Fibroblast of lung (primary cell): ENCODE data around the gene ACTL6B. TPM values are rescaled to one million over a fixed set of nuclear protein-coding genes. Genes with fewer than 3 reads are reported as not detected.

ENCODE experiments used
- DNase-seq, 2 donors: peaks; one replicate each; pipeline versions ENCODE4 v3.0.0 to v3.0.0-alpha.2; 2010; ENCODE audit warnings: low read depth in 2 of 2
- H2AFZ ChIP-seq: 2 replicates; pipeline ENCODE4 v1.5.1; 2012; ENCODE audit warnings: low read length, control low read depth, inconsistent platforms
- H3K27ac ChIP-seq: 2 replicates; pipeline ENCODE4 v1.5.1; 2011; ENCODE audit warnings: low read length, control low read depth; ENCODE audit not compliant: insufficient read depth
- H3K27me3 ChIP-seq: 2 replicates; pipeline ENCODE4 v1.5.1; 2011; ENCODE audit warnings: mild to moderate bottlenecking, low read length; ENCODE audit not compliant: control insufficient read depth, insufficient read depth
- H3K36me3 ChIP-seq: 2 replicates; pipeline ENCODE4 v1.5.1; 2011; ENCODE audit warnings: low read length; ENCODE audit not compliant: control insufficient read depth, insufficient read depth
- H3K4me1 ChIP-seq: 2 replicates; pipeline ENCODE4 v1.5.1; 2011; ENCODE audit warnings: low read length; ENCODE audit not compliant: control insufficient read depth, insufficient read depth; ENCODE audit errors: extremely low read depth
- H3K4me2 ChIP-seq: 2 replicates; pipeline ENCODE4 v1.5.1; 2011; ENCODE audit warnings: low read length, control low read depth; ENCODE audit not compliant: insufficient read depth; ENCODE audit errors: extremely low read depth
- H3K4me3 ChIP-seq, 4 experiments: fragments of 200-600 bp in 1 of 4; sonication (generic) in 1 of 4; replicated peaks in 1 of 4; 2 replicates each; pipeline ENCODE4 v1.5.1; 2011 to 2016; ENCODE audit warnings: low read length in 4 of 4, low read depth in 3 of 4, mild to moderate bottlenecking in 3 of 4, control low read depth in 2 of 4, inconsistent platforms in 1 of 4, mixed read lengths in 1 of 4; ENCODE audit not compliant: insufficient read depth in 1 of 4; ENCODE audit errors: control extremely low read depth in 1 of 4
- H3K79me2 ChIP-seq: 2 replicates; pipeline ENCODE4 v1.5.1; 2012; ENCODE audit warnings: mild to moderate bottlenecking, low read length, inconsistent platforms; ENCODE audit not compliant: control insufficient read depth, insufficient read depth
- H3K9ac ChIP-seq: 2 replicates; pipeline ENCODE4 v1.5.1; 2011; ENCODE audit warnings: mild to moderate bottlenecking, low read length, control low read depth; ENCODE audit not compliant: insufficient read depth
- H3K9me3 ChIP-seq: 2 replicates; pipeline ENCODE4 v1.5.1; 2012; ENCODE audit warnings: low read depth, low read length; ENCODE audit not compliant: control insufficient read depth, insufficient read depth
- H4K20me1 ChIP-seq: 2 replicates; pipeline ENCODE4 v1.5.1; 2011; ENCODE audit warnings: low read length; ENCODE audit not compliant: control insufficient read depth, insufficient read depth; ENCODE audit errors: extremely low read depth
- EZH2 ChIP-seq: IDR thresholded peaks from 2 replicates; pipeline ENCODE4 v1.5.1; 2012; ENCODE audit warnings: low read length, control low read depth, mild to moderate bottlenecking; ENCODE audit errors: missing control alignments
- polyA plus RNA-seq, 2 donors: library from polyadenylated mRNA; depleted of rRNA in 1 of 2; stranded (reverse) in 1 of 2; unstranded in 1 of 2; fragments of >200 nt; gene quantifications; 2 replicates each; pipeline ENCODE4 v1.2.1, GENCODE V29; 2011 to 2012; ENCODE audit warnings: missing spikeins in 1 of 2
- total RNA-seq: library from RNA; depleted of rRNA; stranded (reverse); fragments of >200 nt; gene quantifications from 2 replicates; pipeline ENCODE4 v1.2.1, GENCODE V29; 2014
- TF ChIP-seq, protein P1 (sequence below), 2 donors: IDR thresholded peaks in 1 of 2; conservative IDR thresholded peaks in 1 of 2; 1 replicate in 1 of 2; 2 replicates in 1 of 2; pipeline ENCODE4 v1.5.1; 2011 to 2012; ENCODE audit warnings: low read length in 2 of 2, control low read depth in 1 of 2, inconsistent platforms in 1 of 2, low read depth in 1 of 2, mild to moderate bottlenecking in 1 of 2

ACTL6B gene
- total and polyA plus RNA-seq, 2 donors (not counting 1 experiment from before 2014, with no cell fraction given), result not detected

DNA sequence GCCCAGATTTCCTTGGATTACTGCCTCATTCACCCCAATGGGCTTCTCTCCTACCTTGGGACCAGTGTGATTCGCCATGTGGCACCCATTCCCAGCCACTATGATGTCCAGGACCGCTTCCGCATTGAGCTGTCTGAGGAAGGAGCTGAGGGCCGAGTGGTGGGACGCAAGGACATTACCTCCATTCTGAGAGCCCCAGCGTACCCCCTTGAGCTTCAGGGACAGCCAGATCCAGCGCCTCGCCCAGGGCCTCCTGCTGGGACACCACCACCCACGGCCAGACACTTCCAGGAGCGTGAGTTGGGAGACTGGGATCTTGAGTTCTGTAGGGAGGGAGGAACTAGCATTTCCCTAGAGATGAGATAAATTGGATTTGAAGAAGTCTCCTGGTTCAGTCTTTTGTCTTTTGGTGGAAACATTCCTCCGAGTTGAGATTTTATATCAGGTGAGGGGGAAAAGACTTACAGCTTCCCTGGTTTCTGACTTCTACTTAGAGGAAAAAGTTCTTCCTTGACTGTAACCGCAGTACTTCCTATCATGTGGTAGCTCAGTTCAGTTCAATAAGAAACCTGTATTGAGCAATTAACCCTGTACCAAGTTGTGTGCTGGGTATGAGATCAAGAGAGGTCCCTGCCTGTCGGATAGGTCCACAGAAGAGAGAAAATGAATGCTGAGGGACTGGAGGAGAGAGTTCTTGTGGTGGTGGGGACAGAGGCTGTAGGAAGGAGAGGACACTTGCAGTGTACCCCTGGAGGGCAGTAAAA, 42.7 kb downstream of the ACTL6B start:
- DNase-seq, result no peak
- no peak for TF ChIP-seq EZH2
- TF ChIP-seq, protein P1, sequence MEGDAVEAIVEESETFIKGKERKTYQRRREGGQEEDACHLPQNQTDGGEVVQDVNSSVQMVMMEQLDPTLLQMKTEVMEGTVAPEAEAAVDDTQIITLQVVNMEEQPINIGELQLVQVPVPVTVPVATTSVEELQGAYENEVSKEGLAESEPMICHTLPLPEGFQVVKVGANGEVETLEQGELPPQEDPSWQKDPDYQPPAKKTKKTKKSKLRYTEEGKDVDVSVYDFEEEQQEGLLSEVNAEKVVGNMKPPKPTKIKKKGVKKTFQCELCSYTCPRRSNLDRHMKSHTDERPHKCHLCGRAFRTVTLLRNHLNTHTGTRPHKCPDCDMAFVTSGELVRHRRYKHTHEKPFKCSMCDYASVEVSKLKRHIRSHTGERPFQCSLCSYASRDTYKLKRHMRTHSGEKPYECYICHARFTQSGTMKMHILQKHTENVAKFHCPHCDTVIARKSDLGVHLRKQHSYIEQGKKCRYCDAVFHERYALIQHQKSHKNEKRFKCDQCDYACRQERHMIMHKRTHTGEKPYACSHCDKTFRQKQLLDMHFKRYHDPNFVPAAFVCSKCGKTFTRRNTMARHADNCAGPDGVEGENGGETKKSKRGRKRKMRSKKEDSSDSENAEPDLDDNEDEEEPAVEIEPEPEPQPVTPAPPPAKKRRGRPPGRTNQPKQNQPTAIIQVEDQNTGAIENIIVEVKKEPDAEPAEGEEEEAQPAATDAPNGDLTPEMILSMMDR (conservative IDR thresholded peaks at IDR 0.05 in 1 of 2, IDR thresholded peaks at IDR 0.05 in 1 of 2; ENCODE audit: low read depth in 1 of 2, low read length in 2 of 2), result no peak
- Histone ChIP-seq H3K36me3 (no peaks in the 10 kb centered on the region), H3K79me2 (no peaks in the 10 kb centered on the region), H3K27me3 (no peaks in the 10 kb centered on the region), H3K9me3 (no peaks in the 10 kb centered on the region), H3K4me3 (peak overlapping the region in 2 of 4 experiments; percentile 88 to 89), H2AFZ (no peak overlapping the region), H3K27ac (no peak overlapping the region), H3K9ac (no peak overlapping the region), H3K4me1 (no peaks in the 10 kb centered on the region), H4K20me1 (no peaks in the 10 kb centered on the region), H3K4me2 (peak overlapping the region; percentile 73)

DNA sequence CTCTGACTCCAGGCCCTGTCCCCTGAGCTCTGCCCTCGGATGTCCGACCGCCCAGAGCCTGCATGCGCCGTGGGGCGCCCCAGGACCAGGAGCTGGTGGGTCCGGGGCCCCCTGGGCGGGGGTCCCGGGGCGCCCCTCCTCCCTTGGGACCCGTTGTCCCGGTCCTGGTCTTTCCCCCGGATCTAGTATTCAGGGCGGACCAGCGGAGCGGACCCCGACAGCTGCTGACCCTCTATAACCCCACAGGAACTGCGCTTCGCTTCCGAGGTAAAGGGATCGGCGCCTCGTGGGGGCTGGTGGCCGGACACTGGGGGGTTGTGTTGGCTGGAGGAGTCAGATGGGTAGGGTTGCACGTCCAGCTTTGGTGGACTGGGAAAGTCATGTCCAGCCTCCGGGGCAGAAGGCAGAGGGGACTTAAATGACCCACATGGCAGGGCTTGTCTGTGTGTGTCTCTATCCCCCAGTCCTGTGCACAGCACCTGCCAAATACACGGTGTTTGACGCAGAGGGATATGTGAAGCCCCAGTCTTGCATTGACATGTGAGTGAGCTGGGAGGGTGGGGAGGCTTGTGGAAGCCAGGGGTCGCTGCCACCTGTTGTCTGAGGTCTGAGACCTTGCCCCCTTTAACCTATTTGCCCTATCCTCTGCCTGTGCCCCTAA, 43.4 kb downstream of the ACTL6B start:
- DNase-seq, result no peak
- Histone ChIP-seq H3K27ac (no peak overlapping the region), H3K36me3 (peaks cover 2% of the 10 kb centered on the region), H4K20me1 (no peaks in the 10 kb centered on the region), H3K4me1 (no peaks in the 10 kb centered on the region), H3K4me2 (peak overlapping the region; percentile 73), H3K79me2 (no peaks in the 10 kb centered on the region), H3K4me3 (peak overlapping the region; percentile 57 to 89 (median 80)), H2AFZ (peak overlapping the region; percentile 43), H3K9ac (peak overlapping the region; percentile 60), H3K27me3 (no peaks in the 10 kb centered on the region), H3K9me3 (no peaks in the 10 kb centered on the region)
- TF ChIP-seq EZH2, result no peak
- TF ChIP-seq, protein P1 (conservative IDR thresholded peaks at IDR 0.05 in 1 of 2, IDR thresholded peaks at IDR 0.05 in 1 of 2; ENCODE audit: low read depth in 1 of 2, low read length in 2 of 2), result peak in 1 of 2 donors; percentile 10

DNA sequence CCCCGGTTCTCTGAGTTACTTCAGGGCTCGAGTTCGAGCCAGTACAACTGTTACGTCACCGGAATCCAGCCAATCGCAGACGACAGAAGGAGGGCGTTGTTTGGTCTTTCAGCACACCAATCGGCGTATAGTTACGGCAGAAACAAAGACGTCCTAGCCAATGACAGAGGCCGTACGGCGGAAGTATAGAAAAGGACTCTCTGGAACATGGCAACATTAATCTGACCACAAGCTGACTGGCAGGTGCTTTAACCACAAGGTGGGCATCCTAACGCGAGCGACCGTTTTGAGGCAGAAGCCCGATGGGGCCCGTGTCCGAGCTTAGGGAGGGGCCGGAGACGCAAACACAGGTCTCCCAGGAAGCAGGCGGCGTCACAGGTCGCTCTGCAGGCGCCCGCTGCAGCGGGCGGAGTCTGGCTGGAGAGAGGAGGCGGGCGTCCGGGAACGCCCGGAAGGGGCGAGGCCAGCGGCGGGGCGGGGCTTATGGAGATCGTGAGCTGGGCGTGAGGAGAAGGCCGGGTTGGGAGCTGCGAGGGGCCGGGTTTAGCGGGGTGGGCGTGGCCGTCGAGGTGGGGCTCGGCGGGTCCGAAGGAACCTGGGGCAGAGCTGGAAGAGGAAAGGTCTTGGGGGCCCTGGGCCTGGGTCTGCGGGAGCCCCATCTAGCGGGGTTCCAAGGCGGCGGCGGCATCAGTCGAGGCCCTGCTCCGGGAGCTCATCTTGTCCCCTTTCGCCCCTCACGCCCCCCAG, 44.1 kb downstream of the ACTL6B start, which contains the start of gene MOSPD3:
MOSPD3 (plus strand) TSS at position 558 of the 747 bp plus-strand sequence. CDS start 252 bp downstream, outside the sequence.
- TF ChIP-seq, protein P1 (conservative IDR thresholded peaks at IDR 0.05 in 1 of 2, IDR thresholded peaks at IDR 0.05 in 1 of 2; ENCODE audit: low read depth in 1 of 2, low read length in 2 of 2), result no peak
- no peak for TF ChIP-seq EZH2
- Histone ChIP-seq H3K27me3 (no peaks in the 10 kb centered on the region), H4K20me1 (no peaks in the 10 kb centered on the region), H3K4me1 (no peaks in the 10 kb centered on the region), H3K36me3 (peaks cover 8% of the 10 kb centered on the region), H3K27ac (peak within 1 kb of the TSS; percentile 58), H3K9ac (peak within 1 kb of the TSS; percentile 60), H3K79me2 (no peaks in the 10 kb centered on the region), H3K4me2 (peak within 1 kb of the TSS; percentile 73), H3K4me3 (peak within 1 kb of the TSS; percentile 57 to 89 (median 80)), H2AFZ (peak within 1 kb of the TSS; percentile 72), H3K9me3 (no peaks in the 10 kb centered on the region)
- DNase-seq, result peak; percentile 100
